ENCODE measurements around the gene MCF2L2.

DNA sequence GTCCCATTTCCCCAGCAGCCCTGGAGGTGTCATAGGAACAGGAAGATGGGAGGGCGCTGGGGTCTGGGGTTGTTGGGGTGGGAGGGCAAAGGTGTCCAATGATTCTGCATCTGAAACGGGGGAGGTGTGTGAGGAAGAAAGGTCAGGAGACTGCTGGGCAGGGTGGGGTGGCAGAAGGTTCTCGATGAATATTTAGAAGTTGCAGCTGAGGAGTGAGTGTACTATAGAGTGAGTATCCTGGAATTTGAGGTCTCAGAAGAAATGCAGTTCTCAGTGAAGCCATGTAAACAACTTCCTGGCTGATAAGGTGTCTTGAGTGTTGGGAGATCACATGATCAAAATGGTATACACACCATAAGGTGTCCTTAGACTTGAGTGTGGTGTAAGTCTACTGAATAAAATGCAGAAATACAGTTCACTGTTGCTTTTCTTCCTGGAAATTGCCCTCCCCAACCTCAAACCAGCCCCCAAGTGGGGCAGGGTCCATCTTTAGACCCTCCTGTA lies 165.5 kb downstream of the MCF2L2 start:
- no peak for TF ChIP-seq ZNF274 (IDR thresholded peaks at IDR 0.05; ENCODE audit: low read depth, low read length)
- TF ChIP-seq SUZ12 (IDR thresholded peaks at IDR 0.05; ENCODE audit: extremely low read depth, insufficient read depth, insufficient read length) = no peak
- no peak for TF ChIP-seq YY1 (IDR thresholded peaks at IDR 0.05; ENCODE audit: insufficient read depth, insufficient read length)

Measured in NT2/D1 (cell line).